ENCODE measurements around the gene SIDT2.
A peak's percentile ranks its signal among the peaks of the same experiment; 100 is the strongest.

SIDT2 gene

DNA sequence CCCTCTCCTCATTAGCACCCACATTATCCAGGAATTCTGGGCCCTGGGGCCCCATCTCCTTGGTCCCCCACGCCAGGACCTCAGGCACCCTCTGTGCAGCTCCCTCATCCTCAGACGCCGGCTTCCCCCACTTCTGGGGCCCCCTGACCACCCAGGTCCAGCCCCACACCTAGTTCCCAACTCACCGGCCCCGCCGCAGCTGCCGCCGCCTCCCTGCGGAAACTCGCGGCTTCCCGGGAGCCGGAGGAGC lies 53.2 kb downstream of the SIDT2 start, which contains the start of gene PCSK7:
Gene PCSK7, minus strand, starts transcription at position 232 of the 250 bp plus-strand sequence. CDS start 2,229 bp downstream, outside the sequence.
- H3K4me3 ChIP-seq (ENCODE audit: low read depth, low read length, poor library complexity, severe bottlenecking) = peak within 1 kb of the TSS; percentile 94
- H3K9me2 ChIP-seq (ENCODE audit: low read depth, low read length) = no peaks in the 10 kb centered on the region
- no peaks in the 10 kb centered on the region for H3F3A ChIP-seq (ENCODE audit: insufficient read depth, low read length)
- TF ChIP-seq EZH2 (IDR thresholded peaks at IDR 0.05; ENCODE audit: borderline replicate concordance, low read length) = no peak
- TF ChIP-seq, protein P1, sequence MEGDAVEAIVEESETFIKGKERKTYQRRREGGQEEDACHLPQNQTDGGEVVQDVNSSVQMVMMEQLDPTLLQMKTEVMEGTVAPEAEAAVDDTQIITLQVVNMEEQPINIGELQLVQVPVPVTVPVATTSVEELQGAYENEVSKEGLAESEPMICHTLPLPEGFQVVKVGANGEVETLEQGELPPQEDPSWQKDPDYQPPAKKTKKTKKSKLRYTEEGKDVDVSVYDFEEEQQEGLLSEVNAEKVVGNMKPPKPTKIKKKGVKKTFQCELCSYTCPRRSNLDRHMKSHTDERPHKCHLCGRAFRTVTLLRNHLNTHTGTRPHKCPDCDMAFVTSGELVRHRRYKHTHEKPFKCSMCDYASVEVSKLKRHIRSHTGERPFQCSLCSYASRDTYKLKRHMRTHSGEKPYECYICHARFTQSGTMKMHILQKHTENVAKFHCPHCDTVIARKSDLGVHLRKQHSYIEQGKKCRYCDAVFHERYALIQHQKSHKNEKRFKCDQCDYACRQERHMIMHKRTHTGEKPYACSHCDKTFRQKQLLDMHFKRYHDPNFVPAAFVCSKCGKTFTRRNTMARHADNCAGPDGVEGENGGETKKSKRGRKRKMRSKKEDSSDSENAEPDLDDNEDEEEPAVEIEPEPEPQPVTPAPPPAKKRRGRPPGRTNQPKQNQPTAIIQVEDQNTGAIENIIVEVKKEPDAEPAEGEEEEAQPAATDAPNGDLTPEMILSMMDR (IDR thresholded peaks at IDR 0.05; ENCODE audit: low read length) = no peak
- no peaks in the 10 kb centered on the region for H3K27me3 ChIP-seq (ENCODE audit: insufficient read depth, low read length)
- H3K4me1 ChIP-seq (ENCODE audit: insufficient read depth, low read length, severe bottlenecking) = peaks cover 31% of the 10 kb centered on the region
- H3K79me2 ChIP-seq (ENCODE audit: insufficient read depth, low read length) = peaks cover 7% of the 10 kb centered on the region; the same call in 1 of the 2 replicates
- peaks cover 25% of the 10 kb centered on the region for H3K36me3 ChIP-seq (ENCODE audit: insufficient read depth, low read length)
- H3K27ac ChIP-seq (ENCODE audit: low read depth, low read length, poor library complexity, severe bottlenecking) = peak within 1 kb of the TSS; percentile 77
- peak within 1 kb of the TSS; percentile 98 for H3K4me2 ChIP-seq (ENCODE audit: low read length)
- no peaks in the 10 kb centered on the region for H3K9me3 ChIP-seq (ENCODE audit: low read length)
- H4K20me1 ChIP-seq (ENCODE audit: insufficient read depth, low read length) = no peaks in the 10 kb centered on the region
- no peak within 1 kb of the TSS; the same call in 1 of the 2 replicates for H2AFZ ChIP-seq (ENCODE audit: low read length)
- H3K9ac ChIP-seq (ENCODE audit: low read length) = peak within 1 kb of the TSS; percentile 94

DNA sequence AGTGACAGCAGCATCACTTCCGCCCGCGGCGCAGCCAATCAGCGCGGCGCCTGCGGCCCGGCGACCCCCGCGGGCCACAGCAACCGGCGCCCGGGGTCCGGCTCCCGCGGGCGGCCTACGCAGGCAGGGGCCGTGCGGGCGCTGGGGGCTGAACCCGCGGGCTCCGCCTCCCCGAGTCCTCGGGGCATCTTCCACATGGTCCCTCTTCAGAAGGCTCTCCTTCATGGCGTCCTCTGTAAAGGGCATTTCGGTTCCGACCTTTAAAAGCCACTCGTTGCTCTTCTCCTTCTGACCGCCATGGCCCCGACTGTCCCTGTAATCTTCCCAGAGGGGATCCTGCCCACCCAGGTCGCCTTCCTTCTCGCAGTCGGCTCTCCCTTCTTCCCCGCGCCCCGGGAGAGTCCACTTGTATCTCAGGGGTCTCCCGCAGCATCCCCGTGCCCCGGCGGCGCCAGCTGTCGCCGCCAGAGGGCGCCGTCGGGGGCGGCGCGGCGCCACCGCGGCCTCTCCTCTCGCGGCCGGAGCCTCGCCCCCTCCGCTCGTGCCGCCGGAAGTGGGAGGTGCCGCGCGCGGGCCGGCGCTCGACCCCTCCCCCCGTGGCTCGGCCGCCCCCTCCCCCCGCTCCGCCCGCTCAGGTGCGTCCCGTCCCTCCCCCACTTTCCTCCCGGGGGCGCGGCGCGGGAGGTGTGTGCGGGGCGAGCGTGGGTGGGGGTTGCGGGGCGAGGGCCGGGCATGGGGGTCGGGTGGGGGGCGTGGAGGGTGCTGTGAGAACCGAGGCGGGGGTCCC lies 53.7 kb downstream of the SIDT2 start, which contains the start of gene RNF214:
Gene RNF214, plus strand, starts transcription at position 580 of the 787 bp plus-strand sequence. CDS start 1,602 bp downstream, outside the sequence.
- TF ChIP-seq EZH2 (IDR thresholded peaks at IDR 0.05; ENCODE audit: borderline replicate concordance, low read length) = no peak
- TF ChIP-seq, protein P1 (IDR thresholded peaks at IDR 0.05; ENCODE audit: low read length) = peak; percentile 72
- Histone ChIP-seq H3K79me2 (ENCODE audit: insufficient read depth, low read length) (peaks cover 7% of the 10 kb centered on the region; the same call in 1 of the 2 replicates), H3K27ac (ENCODE audit: low read depth, low read length, poor library complexity, severe bottlenecking) (peak within 1 kb of the TSS; percentile 77)

DNA sequence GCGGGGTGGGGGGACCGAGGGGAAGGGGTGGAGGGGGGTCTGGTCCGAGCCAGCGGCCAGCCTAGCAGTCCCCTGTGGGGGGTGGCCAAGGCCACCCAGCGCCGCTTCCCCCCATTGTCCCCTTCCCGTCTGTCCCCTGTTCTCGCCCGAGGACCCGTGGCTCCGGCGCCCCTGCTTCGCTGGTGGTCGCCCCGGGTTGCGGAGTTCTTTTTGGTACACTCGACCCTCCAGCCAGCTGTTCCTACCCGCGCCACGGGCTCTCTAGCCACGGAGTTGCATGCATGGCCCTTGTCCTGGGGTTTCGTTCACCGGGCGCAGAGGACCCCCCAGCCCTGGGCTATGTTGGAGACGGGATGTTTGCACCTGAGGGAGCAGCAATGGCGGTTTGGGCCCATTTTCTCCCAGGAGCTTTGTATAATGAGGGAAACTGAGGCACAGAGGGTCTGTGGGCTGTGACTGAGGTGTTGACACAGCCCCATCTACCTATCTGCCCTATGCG lies 54.4 kb downstream of the SIDT2 start:
- TF ChIP-seq EZH2 (IDR thresholded peaks at IDR 0.05; ENCODE audit: borderline replicate concordance, low read length) = no peak
- TF ChIP-seq, protein P1 (IDR thresholded peaks at IDR 0.05; ENCODE audit: low read length) = no peak
- Histone ChIP-seq H3K4me1 (ENCODE audit: insufficient read depth, low read length, severe bottlenecking) (peaks cover 31% of the 10 kb centered on the region), H3K9me3 (ENCODE audit: low read length) (no peaks in the 10 kb centered on the region), H3K27ac (ENCODE audit: low read depth, low read length, poor library complexity, severe bottlenecking) (peak overlapping the region; percentile 72), H3K9ac (ENCODE audit: low read length) (peak overlapping the region; percentile 94), H3K4me3 (ENCODE audit: low read depth, low read length, poor library complexity, severe bottlenecking) (peak overlapping the region; percentile 94), H2AFZ (ENCODE audit: low read length) (no peak overlapping the region), H3K36me3 (ENCODE audit: insufficient read depth, low read length) (peaks cover 16% of the 10 kb centered on the region), H4K20me1 (ENCODE audit: insufficient read depth, low read length) (no peaks in the 10 kb centered on the region), H3F3A (ENCODE audit: insufficient read depth, low read length) (no peaks in the 10 kb centered on the region), H3K4me2 (ENCODE audit: low read length) (peak overlapping the region; percentile 98), H3K27me3 (ENCODE audit: insufficient read depth, low read length) (no peaks in the 10 kb centered on the region), H3K9me2 (ENCODE audit: low read depth, low read length) (no peaks in the 10 kb centered on the region), H3K79me2 (ENCODE audit: insufficient read depth, low read length) (peaks cover 7% of the 10 kb centered on the region; the same call in 1 of the 2 replicates)

More for the DNA sequence above, 53.7 kb downstream of the SIDT2 start, which contains the start of gene RNF214:
- Histone ChIP-seq H3K27me3 (ENCODE audit: insufficient read depth, low read length) (no peaks in the 10 kb centered on the region), H2AFZ (ENCODE audit: low read length) (no peak within 1 kb of the TSS; the same call in 1 of the 2 replicates), H3K9me3 (ENCODE audit: low read length) (no peaks in the 10 kb centered on the region), H4K20me1 (ENCODE audit: insufficient read depth, low read length) (no peaks in the 10 kb centered on the region), H3K9me2 (ENCODE audit: low read depth, low read length) (no peaks in the 10 kb centered on the region), H3K4me2 (ENCODE audit: low read length) (peak within 1 kb of the TSS; percentile 98), H3K4me1 (ENCODE audit: insufficient read depth, low read length, severe bottlenecking) (peaks cover 31% of the 10 kb centered on the region), H3K4me3 (ENCODE audit: low read depth, low read length, poor library complexity, severe bottlenecking) (peak within 1 kb of the TSS; percentile 94), H3K36me3 (ENCODE audit: insufficient read depth, low read length) (peaks cover 20% of the 10 kb centered on the region), H3F3A (ENCODE audit: insufficient read depth, low read length) (no peaks in the 10 kb centered on the region), H3K9ac (ENCODE audit: low read length) (peak within 1 kb of the TSS; percentile 94)

All from OCI-LY1 (cell line).